Measurements from ENCODE around the gene PIH1D1.
"Not testable (repeated sequence)": the region's sequence is repeated elsewhere in the genome, so short reads cannot be mapped to it uniquely, and the experiment has no call there.

PIH1D1 gene

DNA sequence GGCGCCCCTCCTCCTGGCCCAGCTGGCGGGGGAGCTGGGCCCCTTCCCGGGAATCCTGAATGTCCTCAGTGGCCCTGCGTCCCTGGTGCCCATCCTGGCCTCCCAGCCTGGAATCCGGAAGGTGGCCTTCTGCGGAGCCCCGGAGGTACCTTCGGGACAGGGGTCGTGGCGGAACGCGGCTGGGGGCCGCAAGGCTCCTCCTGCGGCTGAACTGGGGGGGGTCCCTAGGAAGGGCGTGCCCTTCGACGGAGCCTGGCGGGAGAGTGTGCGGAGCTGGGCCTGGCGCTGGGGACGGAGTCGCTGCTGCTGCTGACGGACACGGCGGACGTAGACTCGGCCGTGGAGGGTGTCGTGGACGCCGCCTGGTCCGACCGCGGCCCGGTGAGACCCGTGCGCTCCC, 10.0 kb upstream of the PIH1D1 start:
- Histone ChIP-seq H3K4me1 (ENCODE audit: control insufficient read depth, low read length) (no peaks in the 10 kb centered on the region), H3K36me3 (ENCODE audit: control insufficient read depth, low read length) (peaks cover 47% of the 10 kb centered on the region), H3K27me3 (ENCODE audit: control insufficient read depth, low read length) (no peaks in the 10 kb centered on the region), H4K20me1 (ENCODE audit: control insufficient read depth, insufficient read depth, low read depth, low read length) (no peaks in the 10 kb centered on the region), H3K4me3 (ENCODE audit: low read length) (no peak overlapping the region), H3K4me2 (ENCODE audit: low read length) (no peak overlapping the region), H3K9me2 (replicated peaks; ENCODE audit: control insufficient read depth, low read length) (no peaks in the 10 kb centered on the region), H3K27ac (ENCODE audit: low read depth, low read length) (no peak overlapping the region), H3K79me2 (ENCODE audit: control insufficient read depth, low read length) (peaks cover 13% of the 10 kb centered on the region), H3F3A (ENCODE audit: control insufficient read depth, insufficient read depth) (no peaks in the 10 kb centered on the region), H3K9me3 (ENCODE audit: control insufficient read depth, insufficient read depth, low read length) (no peaks in the 10 kb centered on the region)
- TF ChIP-seq, protein P1, sequence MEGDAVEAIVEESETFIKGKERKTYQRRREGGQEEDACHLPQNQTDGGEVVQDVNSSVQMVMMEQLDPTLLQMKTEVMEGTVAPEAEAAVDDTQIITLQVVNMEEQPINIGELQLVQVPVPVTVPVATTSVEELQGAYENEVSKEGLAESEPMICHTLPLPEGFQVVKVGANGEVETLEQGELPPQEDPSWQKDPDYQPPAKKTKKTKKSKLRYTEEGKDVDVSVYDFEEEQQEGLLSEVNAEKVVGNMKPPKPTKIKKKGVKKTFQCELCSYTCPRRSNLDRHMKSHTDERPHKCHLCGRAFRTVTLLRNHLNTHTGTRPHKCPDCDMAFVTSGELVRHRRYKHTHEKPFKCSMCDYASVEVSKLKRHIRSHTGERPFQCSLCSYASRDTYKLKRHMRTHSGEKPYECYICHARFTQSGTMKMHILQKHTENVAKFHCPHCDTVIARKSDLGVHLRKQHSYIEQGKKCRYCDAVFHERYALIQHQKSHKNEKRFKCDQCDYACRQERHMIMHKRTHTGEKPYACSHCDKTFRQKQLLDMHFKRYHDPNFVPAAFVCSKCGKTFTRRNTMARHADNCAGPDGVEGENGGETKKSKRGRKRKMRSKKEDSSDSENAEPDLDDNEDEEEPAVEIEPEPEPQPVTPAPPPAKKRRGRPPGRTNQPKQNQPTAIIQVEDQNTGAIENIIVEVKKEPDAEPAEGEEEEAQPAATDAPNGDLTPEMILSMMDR (IDR thresholded peaks at IDR 0.05; ENCODE audit: low read depth, low read length, poor library complexity, severe bottlenecking): no peak

DNA sequence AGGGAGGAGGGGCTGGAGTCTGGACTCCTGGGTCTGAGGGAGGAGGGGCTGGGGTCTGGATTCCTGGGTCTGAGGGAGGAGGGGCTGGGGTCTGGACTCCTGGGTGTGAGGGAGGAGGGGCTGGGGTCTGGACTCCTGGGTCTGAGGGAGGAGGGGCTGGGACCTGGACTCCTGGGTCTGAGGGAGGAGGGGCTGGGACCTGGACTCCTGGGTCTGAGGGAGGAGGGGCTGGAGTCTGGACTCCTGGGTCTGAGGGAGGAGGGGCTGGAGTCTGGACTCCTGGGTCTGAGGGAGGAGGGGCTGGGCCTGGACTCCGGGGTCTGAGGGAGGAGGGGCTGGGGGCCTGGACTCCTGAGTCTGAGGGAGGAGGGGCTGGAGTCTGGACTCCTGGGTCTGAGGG, 9.5 kb upstream of the PIH1D1 start:
- not testable (repeated sequence) for H3K9me2 ChIP-seq (replicated peaks; ENCODE audit: control insufficient read depth, low read length); H3K4me3 ChIP-seq (ENCODE audit: low read length); H3K4me1 ChIP-seq (ENCODE audit: control insufficient read depth, low read length); H4K20me1 ChIP-seq (ENCODE audit: control insufficient read depth, insufficient read depth, low read depth, low read length); H3K4me2 ChIP-seq (ENCODE audit: low read length); H3K9me3 ChIP-seq (ENCODE audit: control insufficient read depth, insufficient read depth, low read length); H3K27ac ChIP-seq (ENCODE audit: low read depth, low read length); H3F3A ChIP-seq (ENCODE audit: control insufficient read depth, insufficient read depth); H3K27me3 ChIP-seq (ENCODE audit: control insufficient read depth, low read length)
- Histone ChIP-seq H3K36me3 (ENCODE audit: control insufficient read depth, low read length) (peaks cover 49% of the 10 kb centered on the region), H3K79me2 (ENCODE audit: control insufficient read depth, low read length) (peaks cover 18% of the 10 kb centered on the region)

DNA sequence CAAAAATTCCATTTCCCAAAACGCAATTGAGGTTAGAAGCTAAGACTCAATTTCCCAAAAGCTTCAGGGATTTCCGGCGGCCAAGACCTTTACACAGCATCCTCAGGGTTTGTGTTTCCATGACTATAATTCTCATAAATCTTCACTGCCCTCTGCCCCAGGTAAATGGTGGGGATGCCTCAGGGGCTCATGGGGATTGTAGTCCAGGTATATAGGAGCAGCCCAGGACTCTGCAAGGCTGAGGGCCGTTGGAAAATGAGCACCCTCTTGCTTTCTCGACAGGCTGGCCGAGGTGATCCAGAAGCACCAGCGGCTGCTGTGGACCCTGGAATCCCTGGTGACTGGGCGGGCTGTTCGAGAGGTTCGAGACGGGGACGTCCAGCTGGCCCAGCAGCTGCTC, 7.8 kb upstream of the PIH1D1 start:
- Histone ChIP-seq H3K36me3 (ENCODE audit: control insufficient read depth, low read length) (peaks cover 37% of the 10 kb centered on the region), H3K4me1 (ENCODE audit: control insufficient read depth, low read length) (peaks cover 4% of the 10 kb centered on the region)
- TF ChIP-seq, protein P1 (IDR thresholded peaks at IDR 0.05; ENCODE audit: low read depth, low read length, poor library complexity, severe bottlenecking): no peak
- TF ChIP-seq EZH2phosphoT487 (IDR thresholded peaks at IDR 0.05; ENCODE audit: borderline replicate concordance, low read length): no peak

DNA sequence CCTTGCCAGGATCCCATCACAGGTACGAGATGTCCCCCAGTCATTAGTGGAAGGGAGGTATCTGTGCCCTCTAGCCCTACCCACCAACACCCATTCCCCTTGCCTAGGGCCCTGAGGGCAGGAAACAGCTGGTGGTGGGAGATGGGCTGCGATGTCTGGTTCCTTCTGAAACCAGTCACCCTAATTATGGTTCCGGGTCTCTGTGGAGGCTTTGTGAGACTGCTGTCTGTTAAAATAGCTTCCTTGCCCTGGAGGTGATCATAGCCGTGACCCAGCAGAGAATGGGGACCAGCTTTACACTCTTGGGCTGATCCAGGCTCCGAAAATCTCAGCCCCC, 6.9 kb upstream of the PIH1D1 start:
- no peak overlapping the region for H3K27ac ChIP-seq (ENCODE audit: low read depth, low read length)
- peaks cover 41% of the 10 kb centered on the region for H3K79me2 ChIP-seq (ENCODE audit: control insufficient read depth, low read length)
- H3K9me3 ChIP-seq (ENCODE audit: control insufficient read depth, insufficient read depth, low read length): no peaks in the 10 kb centered on the region
- TF ChIP-seq, protein P1 (IDR thresholded peaks at IDR 0.05; ENCODE audit: low read depth, low read length, poor library complexity, severe bottlenecking): no peak
- no peak for TF ChIP-seq EZH2phosphoT487 (IDR thresholded peaks at IDR 0.05; ENCODE audit: borderline replicate concordance, low read length)
- H3K36me3 ChIP-seq (ENCODE audit: control insufficient read depth, low read length): peaks cover 37% of the 10 kb centered on the region
- no peak overlapping the region for H3K4me2 ChIP-seq (ENCODE audit: low read length)
- H3K27me3 ChIP-seq (ENCODE audit: control insufficient read depth, low read length): no peaks in the 10 kb centered on the region
- H3K4me1 ChIP-seq (ENCODE audit: control insufficient read depth, low read length): peaks cover 9% of the 10 kb centered on the region
- H4K20me1 ChIP-seq (ENCODE audit: control insufficient read depth, insufficient read depth, low read depth, low read length): no peaks in the 10 kb centered on the region
- H3K9me2 ChIP-seq (replicated peaks; ENCODE audit: control insufficient read depth, low read length): no peaks in the 10 kb centered on the region
- no peak overlapping the region for H3K4me3 ChIP-seq (ENCODE audit: low read length)
- H3F3A ChIP-seq (ENCODE audit: control insufficient read depth, insufficient read depth): no peaks in the 10 kb centered on the region; the same call in 1 of the 2 replicates

More for the DNA sequence above, 7.8 kb upstream of the PIH1D1 start:
- no peaks in the 10 kb centered on the region for H3F3A ChIP-seq (ENCODE audit: control insufficient read depth, insufficient read depth)
- H3K4me3 ChIP-seq (ENCODE audit: low read length): no peak overlapping the region
- no peaks in the 10 kb centered on the region for H3K9me2 ChIP-seq (replicated peaks; ENCODE audit: control insufficient read depth, low read length)
- no peak overlapping the region for H3K27ac ChIP-seq (ENCODE audit: low read depth, low read length)
- H4K20me1 ChIP-seq (ENCODE audit: control insufficient read depth, insufficient read depth, low read depth, low read length): no peaks in the 10 kb centered on the region
- peaks cover 32% of the 10 kb centered on the region for H3K79me2 ChIP-seq (ENCODE audit: control insufficient read depth, low read length)
- no peak overlapping the region for H3K4me2 ChIP-seq (ENCODE audit: low read length)
- H3K9me3 ChIP-seq (ENCODE audit: control insufficient read depth, insufficient read depth, low read length): no peaks in the 10 kb centered on the region
- H3K27me3 ChIP-seq (ENCODE audit: control insufficient read depth, low read length): no peaks in the 10 kb centered on the region
